Astrocyte of the spinal cord (primary cell): ENCODE data around the gene GTF2A1.

Source experiments
- DNase-seq: peaks from one replicate; pipeline ENCODE4 v3.0.0; 2011; ENCODE audit warnings: low read depth, low spot score
- H3K4me3 ChIP-seq: 2 replicates; pipeline ENCODE4 v1.5.1; 2011; ENCODE audit warnings: low read depth, mild to moderate bottlenecking, low read length, moderate library complexity
- in situ Hi-C: cut with HindIII; loops from 2 replicates; pipeline ENCODE4 v1.10.0; 2017; ENCODE audit warnings: low sequenced_read_pairs
- TF ChIP-seq, protein P1 (sequence below): IDR thresholded peaks from 2 replicates; pipeline ENCODE4 v1.5.1; 2012; ENCODE audit warnings: low read depth, mild to moderate bottlenecking, low read length, inconsistent platforms

GTF2A1 gene

DNA sequence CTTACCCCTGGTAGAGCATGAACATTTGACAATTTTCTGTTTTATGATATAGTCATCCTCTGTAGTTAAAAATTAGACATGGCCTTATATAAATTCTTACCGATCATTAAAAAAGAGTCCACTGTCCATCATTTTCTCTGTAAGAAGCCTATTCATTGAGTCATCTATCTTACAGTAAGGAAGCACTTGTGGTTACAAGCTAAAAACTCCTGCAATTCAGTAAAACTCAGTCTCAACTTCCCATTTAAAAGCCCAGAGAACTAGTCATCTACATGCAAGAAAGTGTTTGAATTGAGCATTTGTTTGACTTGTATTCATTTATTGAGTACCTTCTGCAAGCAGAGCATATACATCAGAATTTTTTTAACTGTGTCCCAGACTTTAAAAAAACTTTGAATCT lies 63.3 kb downstream of the GTF2A1 start:
- no peak for DNase-seq
- TF ChIP-seq, protein P1, sequence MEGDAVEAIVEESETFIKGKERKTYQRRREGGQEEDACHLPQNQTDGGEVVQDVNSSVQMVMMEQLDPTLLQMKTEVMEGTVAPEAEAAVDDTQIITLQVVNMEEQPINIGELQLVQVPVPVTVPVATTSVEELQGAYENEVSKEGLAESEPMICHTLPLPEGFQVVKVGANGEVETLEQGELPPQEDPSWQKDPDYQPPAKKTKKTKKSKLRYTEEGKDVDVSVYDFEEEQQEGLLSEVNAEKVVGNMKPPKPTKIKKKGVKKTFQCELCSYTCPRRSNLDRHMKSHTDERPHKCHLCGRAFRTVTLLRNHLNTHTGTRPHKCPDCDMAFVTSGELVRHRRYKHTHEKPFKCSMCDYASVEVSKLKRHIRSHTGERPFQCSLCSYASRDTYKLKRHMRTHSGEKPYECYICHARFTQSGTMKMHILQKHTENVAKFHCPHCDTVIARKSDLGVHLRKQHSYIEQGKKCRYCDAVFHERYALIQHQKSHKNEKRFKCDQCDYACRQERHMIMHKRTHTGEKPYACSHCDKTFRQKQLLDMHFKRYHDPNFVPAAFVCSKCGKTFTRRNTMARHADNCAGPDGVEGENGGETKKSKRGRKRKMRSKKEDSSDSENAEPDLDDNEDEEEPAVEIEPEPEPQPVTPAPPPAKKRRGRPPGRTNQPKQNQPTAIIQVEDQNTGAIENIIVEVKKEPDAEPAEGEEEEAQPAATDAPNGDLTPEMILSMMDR: no peak
- no peak overlapping the region for H3K4me3 ChIP-seq
- in situ Hi-C loops: no loop called here

GRCh38 chr14:81153187-81153586 lies 67.6 kb downstream of the GTF2A1 start:
- H3K4me3 ChIP-seq: no peak overlapping the region
- TF ChIP-seq, protein P1: no peak
- in situ Hi-C loops: no loop called here
- DNase-seq: no peak

GRCh38 chr14:81148635-81149034 lies 72.1 kb downstream of the GTF2A1 start:
- no peak for DNase-seq
- no peak overlapping the region for H3K4me3 ChIP-seq
- in situ Hi-C loops: no loop called here
- TF ChIP-seq, protein P1: no peak

DNA sequence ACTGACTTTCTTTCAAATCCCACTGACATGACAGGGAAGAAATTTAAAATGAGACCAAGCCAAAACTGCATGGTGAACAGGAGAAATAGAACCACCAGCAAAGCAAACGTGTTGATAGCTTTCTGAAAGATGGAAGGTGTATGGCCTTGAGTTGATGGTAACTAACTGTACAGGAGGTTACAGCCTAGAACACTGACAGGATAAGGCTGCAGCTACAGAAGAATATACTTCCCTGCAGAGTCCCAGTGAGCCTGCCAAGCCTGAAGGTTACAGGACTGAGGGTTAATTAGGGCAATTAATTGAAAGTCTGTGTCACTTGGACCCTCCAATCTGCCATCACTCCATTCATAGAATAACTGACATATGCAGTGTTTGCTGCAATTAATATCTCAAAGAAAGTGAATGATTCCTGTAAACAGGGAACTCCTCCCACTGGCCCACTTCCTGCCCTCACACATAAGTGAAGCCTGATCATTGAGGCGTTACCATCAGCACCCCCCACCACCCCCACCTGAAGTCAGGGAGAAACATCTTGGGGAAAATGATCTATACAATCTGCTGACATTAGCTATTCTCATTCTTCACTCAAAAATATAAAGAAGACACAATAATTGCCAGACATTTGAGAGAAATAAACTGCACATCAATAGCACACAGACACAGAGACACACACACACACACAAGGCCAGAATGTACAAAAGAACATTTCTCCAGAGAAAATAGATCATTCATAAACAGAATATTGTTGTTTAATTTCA lies 73.4 kb downstream of the GTF2A1 start:
- in situ Hi-C loops: no loop called here
- no peak for DNase-seq
- TF ChIP-seq, protein P1: no peak
- no peak overlapping the region for H3K4me3 ChIP-seq

DNA sequence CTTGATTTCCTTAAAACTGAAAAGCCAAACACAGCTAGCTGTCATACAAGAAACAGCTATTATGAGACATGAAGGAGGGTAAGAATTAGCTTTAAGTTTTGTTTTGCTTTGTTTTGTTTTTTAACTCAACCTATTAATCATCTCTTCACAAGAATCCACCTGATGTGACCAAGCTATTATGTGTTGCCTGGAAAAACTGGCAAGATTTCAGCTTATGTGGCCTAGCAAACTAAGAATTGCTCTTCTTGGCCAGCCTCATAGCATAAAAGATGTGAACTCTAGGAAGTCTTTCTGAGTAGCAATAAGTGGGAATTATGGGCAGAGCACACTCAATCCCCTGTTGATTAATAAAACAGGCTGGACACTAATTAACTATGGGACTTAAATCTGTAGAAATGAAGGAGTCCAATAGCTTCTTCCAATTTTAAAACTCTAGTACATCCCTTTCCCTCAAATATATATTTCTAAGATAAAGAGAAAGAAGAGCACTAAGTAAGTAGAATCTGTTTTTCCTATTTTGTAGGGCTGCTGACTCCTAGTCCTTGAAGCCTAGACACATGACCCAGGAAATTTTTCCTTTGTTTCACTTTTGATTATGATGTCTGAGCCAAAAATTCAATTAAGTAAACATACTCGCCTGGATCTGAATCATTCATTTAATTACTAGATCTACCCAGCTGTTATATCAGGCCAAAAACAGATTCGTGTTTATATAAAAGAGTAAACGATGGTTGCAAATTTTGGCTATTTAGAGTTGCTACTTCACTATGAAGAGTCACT lies 75.7 kb downstream of the GTF2A1 start:
- no peak for DNase-seq
- TF ChIP-seq, protein P1: no peak
- in situ Hi-C loops: no loop called here
- no peak overlapping the region for H3K4me3 ChIP-seq

DNA sequence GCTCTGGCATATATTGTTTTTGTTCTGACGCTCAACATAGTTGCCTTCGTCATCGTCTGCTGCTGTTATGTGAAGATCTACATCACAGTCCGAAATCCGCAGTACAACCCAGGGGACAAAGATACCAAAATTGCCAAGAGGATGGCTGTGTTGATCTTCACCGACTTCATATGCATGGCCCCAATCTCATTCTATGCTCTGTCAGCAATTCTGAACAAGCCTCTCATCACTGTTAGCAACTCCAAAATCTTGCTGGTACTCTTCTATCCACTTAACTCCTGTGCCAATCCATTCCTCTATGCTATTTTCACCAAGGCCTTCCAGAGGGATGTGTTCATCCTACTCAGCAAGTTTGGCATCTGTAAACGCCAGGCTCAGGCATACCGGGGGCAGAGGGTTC lies 77.0 kb downstream of the GTF2A1 start:
- no peak overlapping the region for H3K4me3 ChIP-seq
- DNase-seq: no peak
- in situ Hi-C loops: no loop called here
- TF ChIP-seq, protein P1: no peak
